SU-DHL-6 (cell line): ENCODE measurements around the gene SGPP1.

Source experiments
- H2AFZ ChIP-seq: fragments of 200-600 bp; sonication (generic); 2 replicates; pipeline ENCODE4 v1.6.1; 2014; ENCODE audit warnings: low read depth, mild to moderate bottlenecking, moderate library complexity, mixed read lengths, antibody characterized with exemption, low read length; ENCODE audit not compliant: severe bottlenecking
- H3F3A ChIP-seq: fragments of 200-600 bp; shearing (Covaris generic); 2 replicates; pipeline ENCODE4 v1.6.0; 2016; ENCODE audit warnings: antibody characterized with exemption, mild to moderate bottlenecking; ENCODE audit not compliant: insufficient read depth
- H3K27ac ChIP-seq: fragments of 200-600 bp; sonication (generic); 2 replicates; pipeline ENCODE4 v1.5.1; 2016; ENCODE audit warnings: low read depth, mild to moderate bottlenecking, low read length, moderate library complexity, mixed read lengths
- H3K27me3 ChIP-seq: fragments of 200-600 bp; sonication (generic), shearing (Covaris generic); 2 replicates; pipeline ENCODE4 v1.6.0; 2014; ENCODE audit warnings: mild to moderate bottlenecking, low read length
- H3K36me3 ChIP-seq: fragments of 200-600 bp; sonication (generic); 2 replicates; pipeline ENCODE4 v1.6.1; 2014; ENCODE audit warnings: mild to moderate bottlenecking, low read length, mixed read lengths
- H3K4me2 ChIP-seq: fragments of 300-600, 200-600 bp; shearing (Covaris generic), sonication (generic); 2 replicates; pipeline ENCODE4 v1.6.0; 2014; ENCODE audit warnings: low read length, low read depth, mild to moderate bottlenecking; ENCODE audit not compliant: poor library complexity, severe bottlenecking
- H3K4me3 ChIP-seq: fragments of 200-600 bp; sonication (generic); 2 replicates; pipeline ENCODE4 v1.5.1; 2014; ENCODE audit warnings: antibody characterized with exemption, low read length, mild to moderate bottlenecking, mixed read lengths; ENCODE audit not compliant: insufficient read depth, poor library complexity, severe bottlenecking
- H3K79me2 ChIP-seq: fragments of 200-600 bp; sonication (generic); 2 replicates; pipeline ENCODE4 v1.6.1; 2014; ENCODE audit warnings: mild to moderate bottlenecking, low read length, moderate library complexity; ENCODE audit not compliant: insufficient read depth
- H3K9ac ChIP-seq: fragments of 200-600 bp; sonication (generic); 2 replicates; pipeline ENCODE4 v1.7.0; 2014; ENCODE audit warnings: mild to moderate bottlenecking, low read length
- H3K9me2 ChIP-seq: fragments of 200-600 bp; sonication (generic); replicated peaks from 2 replicates; pipeline ENCODE4 v1.6.1; 2014; ENCODE audit warnings: low read length; ENCODE audit not compliant: insufficient read depth
- H3K9me3 ChIP-seq: fragments of 200-600 bp; sonication (generic); 2 replicates; pipeline ENCODE4 v1.6.1; 2014; ENCODE audit warnings: low read length, mixed read lengths; ENCODE audit not compliant: insufficient read depth
- H4K20me1 ChIP-seq: fragments of 200-600 bp; sonication (generic); 2 replicates; pipeline ENCODE4 v1.6.1; 2014; ENCODE audit warnings: low read depth, mild to moderate bottlenecking, antibody characterized with exemption, low read length, moderate library complexity, mixed read lengths
- EZH2phosphoT487 ChIP-seq: fragments of 200-600 bp; sonication (generic), shearing (Covaris generic); conservative IDR thresholded peaks from 2 replicates; pipeline ENCODE4 v1.6.1; 2018; ENCODE audit warnings: mild to moderate bottlenecking, antibody characterized with exemption, low read length, moderate library complexity, mixed read lengths
- TF ChIP-seq, protein P1 (sequence below): fragments of 200-600 bp; sonication (generic); IDR thresholded peaks from one replicate; pipeline ENCODE4 v1.5.1; 2017; ENCODE audit warnings: antibody characterized with exemption, mild to moderate bottlenecking, low read length, moderate library complexity; ENCODE audit not compliant: insufficient read depth, poor library complexity, severe bottlenecking

SGPP1 gene

DNA sequence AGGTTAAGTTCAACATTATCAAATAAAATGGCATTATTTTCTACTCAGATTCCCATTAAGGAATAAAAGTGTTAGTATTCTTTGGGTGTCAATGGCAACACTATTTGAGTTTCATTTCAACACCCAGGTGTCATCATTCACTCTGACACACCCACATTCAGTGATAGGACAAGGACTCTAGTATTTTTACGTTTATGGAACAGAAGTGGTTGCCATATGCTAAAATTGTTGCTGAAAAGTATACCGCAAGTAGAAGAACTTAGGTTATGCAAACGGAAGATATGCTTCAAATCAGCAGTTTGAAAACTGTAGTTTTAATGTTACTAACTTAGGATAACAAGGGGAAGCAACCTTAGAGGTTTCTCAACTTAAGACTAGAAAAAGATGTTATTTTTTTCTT lies 20.0 kb upstream of the SGPP1 start:
- Histone ChIP-seq H3K27me3 (no peaks in the 10 kb centered on the region), H3K4me2 (peak overlapping the region; percentile 54), H3K4me3 (peak overlapping the region; percentile 24), H3F3A (peaks cover 38% of the 10 kb centered on the region), H3K9ac (peak overlapping the region; percentile 56; the same call in 1 of the 2 replicates), H3K36me3 (no peaks in the 10 kb centered on the region), H3K79me2 (no peaks in the 10 kb centered on the region), H4K20me1 (no peaks in the 10 kb centered on the region), H3K9me3 (no peaks in the 10 kb centered on the region), H3K27ac (peak overlapping the region; percentile 97), H3K9me2 (no peaks in the 10 kb centered on the region), H2AFZ (no peak overlapping the region)
- TF ChIP-seq EZH2phosphoT487, result no peak
- TF ChIP-seq, protein P1, sequence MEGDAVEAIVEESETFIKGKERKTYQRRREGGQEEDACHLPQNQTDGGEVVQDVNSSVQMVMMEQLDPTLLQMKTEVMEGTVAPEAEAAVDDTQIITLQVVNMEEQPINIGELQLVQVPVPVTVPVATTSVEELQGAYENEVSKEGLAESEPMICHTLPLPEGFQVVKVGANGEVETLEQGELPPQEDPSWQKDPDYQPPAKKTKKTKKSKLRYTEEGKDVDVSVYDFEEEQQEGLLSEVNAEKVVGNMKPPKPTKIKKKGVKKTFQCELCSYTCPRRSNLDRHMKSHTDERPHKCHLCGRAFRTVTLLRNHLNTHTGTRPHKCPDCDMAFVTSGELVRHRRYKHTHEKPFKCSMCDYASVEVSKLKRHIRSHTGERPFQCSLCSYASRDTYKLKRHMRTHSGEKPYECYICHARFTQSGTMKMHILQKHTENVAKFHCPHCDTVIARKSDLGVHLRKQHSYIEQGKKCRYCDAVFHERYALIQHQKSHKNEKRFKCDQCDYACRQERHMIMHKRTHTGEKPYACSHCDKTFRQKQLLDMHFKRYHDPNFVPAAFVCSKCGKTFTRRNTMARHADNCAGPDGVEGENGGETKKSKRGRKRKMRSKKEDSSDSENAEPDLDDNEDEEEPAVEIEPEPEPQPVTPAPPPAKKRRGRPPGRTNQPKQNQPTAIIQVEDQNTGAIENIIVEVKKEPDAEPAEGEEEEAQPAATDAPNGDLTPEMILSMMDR, result no peak

DNA sequence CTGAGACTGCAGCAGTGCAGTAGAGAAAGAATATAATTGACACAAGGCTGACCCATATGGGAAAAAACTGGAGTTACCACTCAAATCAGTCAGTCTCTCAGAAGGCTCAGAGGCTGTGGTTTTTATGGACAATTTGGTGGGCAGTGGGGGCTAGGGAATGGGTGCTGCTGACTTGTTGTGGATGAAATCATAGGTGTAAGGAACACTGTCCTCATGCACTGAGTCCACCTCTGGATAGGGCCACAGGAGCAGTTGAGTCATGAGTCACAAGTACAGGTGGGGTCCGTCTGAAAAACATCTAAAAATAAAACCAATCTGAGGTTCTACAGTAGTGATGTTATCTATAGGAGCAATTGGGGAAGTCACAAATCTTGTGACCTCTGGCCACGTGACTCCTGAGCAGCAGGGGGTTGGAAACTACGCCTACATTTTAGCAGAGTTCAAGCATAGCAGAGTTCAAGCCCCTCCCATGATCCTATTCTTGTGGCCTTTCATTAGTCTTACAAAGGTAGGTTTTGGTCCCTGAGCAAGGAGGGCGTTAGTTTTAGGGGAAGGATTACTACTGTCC lies 18.1 kb upstream of the SGPP1 start:
- H3F3A ChIP-seq, result peaks cover 38% of the 10 kb centered on the region
- H4K20me1 ChIP-seq, result no peaks in the 10 kb centered on the region
- peak overlapping the region; percentile 54 for H3K4me2 ChIP-seq
- no peaks in the 10 kb centered on the region for H3K79me2 ChIP-seq
- H3K27me3 ChIP-seq, result no peaks in the 10 kb centered on the region
- no peaks in the 10 kb centered on the region for H3K36me3 ChIP-seq
- peak overlapping the region; percentile 97 for H3K27ac ChIP-seq
- peak overlapping the region; percentile 12 for H2AFZ ChIP-seq
- peak overlapping the region; percentile 39 for H3K9ac ChIP-seq
- H3K9me3 ChIP-seq, result no peaks in the 10 kb centered on the region
- TF ChIP-seq, protein P1, result no peak
- no peak for TF ChIP-seq EZH2phosphoT487
- H3K4me3 ChIP-seq, result peak overlapping the region; percentile 24
- H3K9me2 ChIP-seq, result no peaks in the 10 kb centered on the region

DNA sequence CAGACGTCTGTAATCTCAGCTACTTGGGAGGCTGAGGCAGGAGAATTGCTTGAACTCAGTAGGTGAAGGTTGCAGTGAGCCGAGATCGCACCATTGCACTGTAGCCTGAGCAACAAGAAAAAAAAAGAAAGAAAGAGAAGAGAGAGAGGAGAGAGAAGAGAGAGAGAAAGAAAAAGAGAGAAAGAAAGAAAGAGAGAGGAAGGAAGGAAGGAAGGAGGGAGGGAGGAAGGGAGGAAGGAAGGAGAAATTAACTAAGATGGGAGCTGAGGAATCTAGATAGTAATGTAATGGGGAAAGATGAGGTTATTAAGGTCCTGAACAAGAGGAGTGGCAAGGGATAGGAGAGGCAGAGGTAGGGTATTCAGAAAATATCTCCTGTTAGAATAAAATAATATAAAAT lies 17.4 kb upstream of the SGPP1 start:
- H2AFZ ChIP-seq, result peak overlapping the region; percentile 16
- no peak overlapping the region for H3K4me3 ChIP-seq

More for the DNA sequence above, 17.4 kb upstream of the SGPP1 start:
- H4K20me1 ChIP-seq, result no peaks in the 10 kb centered on the region
- TF ChIP-seq, protein P1, result no peak
- TF ChIP-seq EZH2phosphoT487, result no peak
- H3K9me3 ChIP-seq, result no peaks in the 10 kb centered on the region
- H3K27ac ChIP-seq, result peak overlapping the region; percentile 97
- no peaks in the 10 kb centered on the region for H3K9me2 ChIP-seq
- H3K4me2 ChIP-seq, result peak overlapping the region; percentile 54
- no peaks in the 10 kb centered on the region for H3K79me2 ChIP-seq
- H3K27me3 ChIP-seq, result no peaks in the 10 kb centered on the region
- H3F3A ChIP-seq, result peaks cover 37% of the 10 kb centered on the region
- H3K9ac ChIP-seq, result peak overlapping the region; percentile 30; the same call in 1 of the 2 replicates
- no peaks in the 10 kb centered on the region for H3K36me3 ChIP-seq
